Neural cell (in vitro differentiated cells): Measurements from ENCODE around the gene CLEC14A. TPM values are rescaled to one million over a fixed set of nuclear protein-coding genes. Genes with fewer than 3 reads are reported as not detected.

ENCODE experiments used
- H2AFZ ChIP-seq: fragments of 200-600, 300-800 bp; sonication (generic), shearing (Covaris generic); 2 replicates; pipeline ENCODE4 v1.6.0; 2014; ENCODE audit warnings: low read depth, mild to moderate bottlenecking, antibody characterized with exemption, low read length, moderate library complexity
- H3F3A ChIP-seq: fragments of 200-600 bp; shearing (Covaris generic); 2 replicates; pipeline ENCODE4 v1.6.1; 2016; ENCODE audit warnings: mild to moderate bottlenecking, moderate library complexity, mixed read lengths, antibody characterized with exemption, low read length; ENCODE audit not compliant: insufficient read depth, poor library complexity, severe bottlenecking
- H3K27ac ChIP-seq: fragments of 200-600, 300-800 bp; sonication (generic), shearing (Covaris generic); 2 replicates; pipeline ENCODE4 v1.5.1; 2014; ENCODE audit warnings: mild to moderate bottlenecking, low read length, moderate library complexity
- H3K27me3 ChIP-seq: fragments of 300-800, 200-600 bp; sonication (generic), shearing (Covaris generic); 2 replicates; pipeline ENCODE4 v1.6.0; 2014; ENCODE audit warnings: mild to moderate bottlenecking, low read depth, low read length, moderate library complexity; ENCODE audit not compliant: insufficient read depth
- H3K36me3 ChIP-seq: fragments of 300-800, 200-600 bp; sonication (generic), shearing (Covaris generic); 2 replicates; pipeline ENCODE4 v1.5.1; 2014; ENCODE audit warnings: mild to moderate bottlenecking, antibody characterized with exemption, low read length, moderate library complexity; ENCODE audit not compliant: insufficient read depth
- H3K4me2 ChIP-seq: fragments of 300-800, 200-600 bp; sonication (generic), shearing (Covaris generic); 2 replicates; pipeline ENCODE4 v1.6.0; 2014; ENCODE audit warnings: mild to moderate bottlenecking, low read length
- H3K4me3 ChIP-seq: fragments of 300-800, 200-600 bp; sonication (generic), shearing (Covaris generic); 2 replicates; pipeline ENCODE4 v1.5.1; 2014; ENCODE audit warnings: mild to moderate bottlenecking, low read length, moderate library complexity
- H3K79me2 ChIP-seq: fragments of 200-600 bp; shearing (Covaris generic); replicated peaks from 2 replicates; pipeline ENCODE4 v1.6.0; 2014; ENCODE audit warnings: mild to moderate bottlenecking, low read length, moderate library complexity; ENCODE audit not compliant: insufficient read depth
- H3K9ac ChIP-seq: fragments of 300-800, 200-600 bp; sonication (generic), shearing (Covaris generic); 2 replicates; pipeline ENCODE4 v1.6.1; 2016; ENCODE audit warnings: mild to moderate bottlenecking, low read length, mixed read lengths
- H3K9me2 ChIP-seq: fragments of 200-600 bp; shearing (Covaris generic); 2 replicates; pipeline ENCODE4 v1.6.1; 2016; ENCODE audit warnings: mild to moderate bottlenecking, low read length, mixed read lengths; ENCODE audit not compliant: insufficient read depth
- H3K9me3 ChIP-seq: fragments of 200-600, 300-800 bp; sonication (generic), shearing (Covaris generic); 2 replicates; pipeline ENCODE4 v1.6.1; 2016; ENCODE audit warnings: mild to moderate bottlenecking, mixed run types, low read length, moderate library complexity, mixed read lengths
- H4K20me1 ChIP-seq: fragments of 200-600 bp; shearing (Covaris generic); 2 replicates; pipeline ENCODE4 v1.6.1; 2016; ENCODE audit warnings: mild to moderate bottlenecking, mixed run types; ENCODE audit not compliant: insufficient read depth
- EP300 ChIP-seq: fragments of 450-650 bp; conservative IDR thresholded peaks from 2 replicates; pipeline ENCODE4 v1.6.1; 2014; ENCODE audit warnings: antibody characterized with exemption, mild to moderate bottlenecking, moderate library complexity; ENCODE audit not compliant: poor library complexity, severe bottlenecking
- EZH2 ChIP-seq: fragments of 200-600, 300-800 bp; shearing (Covaris generic), sonication (generic); IDR thresholded peaks from 2 replicates; pipeline ENCODE4 v1.6.1; 2014; ENCODE audit warnings: antibody characterized with exemption, low read length, borderline replicate concordance, mild to moderate bottlenecking; ENCODE audit not compliant: insufficient read depth, poor library complexity, severe bottlenecking
- MXI1 ChIP-seq: fragments of 450-650 bp; conservative IDR thresholded peaks from 2 replicates; pipeline ENCODE4 v1.6.1; 2014; ENCODE audit warnings: antibody characterized with exemption, mild to moderate bottlenecking; ENCODE audit not compliant: poor library complexity, severe bottlenecking
- POLR2AphosphoS5 ChIP-seq: IDR thresholded peaks from 2 replicates; pipeline ENCODE4 v1.6.1; 2012
- RAD21 ChIP-seq: fragments of 450-650 bp; conservative IDR thresholded peaks from 2 replicates; pipeline ENCODE4 v1.6.1; 2014; ENCODE audit warnings: antibody characterized with exemption, mild to moderate bottlenecking, moderate library complexity
- SMC3 ChIP-seq: fragments of 450-650 bp; conservative IDR thresholded peaks from 2 replicates; pipeline ENCODE4 v1.6.1; 2014; ENCODE audit warnings: antibody characterized with exemption, mild to moderate bottlenecking, moderate library complexity; ENCODE audit not compliant: poor library complexity
- TAF1 ChIP-seq: IDR thresholded peaks from 2 replicates; pipeline ENCODE4 v1.6.1; 2012; ENCODE audit warnings: low read depth
- polyA plus RNA-seq: library from polyadenylated mRNA; depleted of rRNA; stranded (reverse); fragments of >200 nt; gene quantifications from 2 replicates; pipeline ENCODE4 v1.2.3, GENCODE V29; 2014
- TF ChIP-seq, protein P1 (sequence below): IDR thresholded peaks from 2 replicates; pipeline ENCODE4 v1.6.1; 2012; ENCODE audit warnings: borderline replicate concordance
- TF ChIP-seq, protein P2 (sequence below): fragments of 450-650 bp; IDR thresholded peaks from 2 replicates; pipeline ENCODE4 v1.5.1; 2014; ENCODE audit warnings: antibody characterized with exemption, mild to moderate bottlenecking, moderate library complexity; ENCODE audit not compliant: poor library complexity, severe bottlenecking

CLEC14A gene
- polyA plus RNA-seq, 1 donor from 2014 or later, result 0.12 TPM

DNA sequence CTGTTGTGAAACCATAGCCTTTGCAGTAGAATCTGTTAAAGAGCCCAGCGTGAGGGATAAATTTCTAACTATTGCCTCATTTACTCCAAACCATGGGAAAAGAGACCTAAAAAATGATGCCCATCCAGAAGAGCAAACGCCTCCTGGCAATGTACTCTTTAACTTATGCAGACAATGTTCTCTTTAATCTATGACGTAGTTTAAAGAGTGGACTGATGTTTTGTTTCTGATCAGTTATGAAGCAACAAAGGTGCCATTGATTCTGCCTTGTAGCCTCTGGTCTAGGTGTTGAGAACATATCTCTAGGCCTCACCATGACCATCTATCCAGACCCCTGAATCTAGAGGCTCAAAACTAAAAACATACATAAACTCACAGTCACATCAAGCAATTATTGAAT lies 34.8 kb downstream of the CLEC14A start:
- no peak overlapping the region for H3K4me3 ChIP-seq

GRCh38 chr14:38217553-38217952 lies 38.3 kb downstream of the CLEC14A start:
- TF ChIP-seq, protein P1, sequence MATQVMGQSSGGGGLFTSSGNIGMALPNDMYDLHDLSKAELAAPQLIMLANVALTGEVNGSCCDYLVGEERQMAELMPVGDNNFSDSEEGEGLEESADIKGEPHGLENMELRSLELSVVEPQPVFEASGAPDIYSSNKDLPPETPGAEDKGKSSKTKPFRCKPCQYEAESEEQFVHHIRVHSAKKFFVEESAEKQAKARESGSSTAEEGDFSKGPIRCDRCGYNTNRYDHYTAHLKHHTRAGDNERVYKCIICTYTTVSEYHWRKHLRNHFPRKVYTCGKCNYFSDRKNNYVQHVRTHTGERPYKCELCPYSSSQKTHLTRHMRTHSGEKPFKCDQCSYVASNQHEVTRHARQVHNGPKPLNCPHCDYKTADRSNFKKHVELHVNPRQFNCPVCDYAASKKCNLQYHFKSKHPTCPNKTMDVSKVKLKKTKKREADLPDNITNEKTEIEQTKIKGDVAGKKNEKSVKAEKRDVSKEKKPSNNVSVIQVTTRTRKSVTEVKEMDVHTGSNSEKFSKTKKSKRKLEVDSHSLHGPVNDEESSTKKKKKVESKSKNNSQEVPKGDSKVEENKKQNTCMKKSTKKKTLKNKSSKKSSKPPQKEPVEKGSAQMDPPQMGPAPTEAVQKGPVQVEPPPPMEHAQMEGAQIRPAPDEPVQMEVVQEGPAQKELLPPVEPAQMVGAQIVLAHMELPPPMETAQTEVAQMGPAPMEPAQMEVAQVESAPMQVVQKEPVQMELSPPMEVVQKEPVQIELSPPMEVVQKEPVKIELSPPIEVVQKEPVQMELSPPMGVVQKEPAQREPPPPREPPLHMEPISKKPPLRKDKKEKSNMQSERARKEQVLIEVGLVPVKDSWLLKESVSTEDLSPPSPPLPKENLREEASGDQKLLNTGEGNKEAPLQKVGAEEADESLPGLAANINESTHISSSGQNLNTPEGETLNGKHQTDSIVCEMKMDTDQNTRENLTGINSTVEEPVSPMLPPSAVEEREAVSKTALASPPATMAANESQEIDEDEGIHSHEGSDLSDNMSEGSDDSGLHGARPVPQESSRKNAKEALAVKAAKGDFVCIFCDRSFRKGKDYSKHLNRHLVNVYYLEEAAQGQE, result no peak
- TF ChIP-seq RAD21, result no peak
- Histone ChIP-seq H3K4me2 (no peak overlapping the region), H4K20me1 (no peaks in the 10 kb centered on the region), H3K27me3 (peaks cover 1% of the 10 kb centered on the region), H3K27ac (no peak overlapping the region), H2AFZ (no peak overlapping the region), H3K79me2 (no peaks in the 10 kb centered on the region), H3K36me3 (no peaks in the 10 kb centered on the region), H3K9me3 (no peaks in the 10 kb centered on the region), H3K4me3 (no peak overlapping the region), H3F3A (no peaks in the 10 kb centered on the region), H3K9me2 (no peaks in the 10 kb centered on the region), H3K9ac (no peak overlapping the region)

More for the DNA sequence above, 34.8 kb downstream of the CLEC14A start:
- Histone ChIP-seq H3K36me3 (no peaks in the 10 kb centered on the region), H3F3A (no peaks in the 10 kb centered on the region), H3K9ac (no peak overlapping the region), H3K27me3 (no peaks in the 10 kb centered on the region), H3K9me2 (no peaks in the 10 kb centered on the region), H2AFZ (no peak overlapping the region), H3K4me2 (no peak overlapping the region), H3K9me3 (no peaks in the 10 kb centered on the region), H3K27ac (no peak overlapping the region), H3K79me2 (no peaks in the 10 kb centered on the region), H4K20me1 (no peaks in the 10 kb centered on the region)
- TF ChIP-seq RAD21 (no peak), TAF1 (no peak), POLR2AphosphoS5 (no peak), EZH2 (no peak), EP300 (no peak), MXI1 (no peak), SMC3 (no peak)
- TF ChIP-seq, protein P2, sequence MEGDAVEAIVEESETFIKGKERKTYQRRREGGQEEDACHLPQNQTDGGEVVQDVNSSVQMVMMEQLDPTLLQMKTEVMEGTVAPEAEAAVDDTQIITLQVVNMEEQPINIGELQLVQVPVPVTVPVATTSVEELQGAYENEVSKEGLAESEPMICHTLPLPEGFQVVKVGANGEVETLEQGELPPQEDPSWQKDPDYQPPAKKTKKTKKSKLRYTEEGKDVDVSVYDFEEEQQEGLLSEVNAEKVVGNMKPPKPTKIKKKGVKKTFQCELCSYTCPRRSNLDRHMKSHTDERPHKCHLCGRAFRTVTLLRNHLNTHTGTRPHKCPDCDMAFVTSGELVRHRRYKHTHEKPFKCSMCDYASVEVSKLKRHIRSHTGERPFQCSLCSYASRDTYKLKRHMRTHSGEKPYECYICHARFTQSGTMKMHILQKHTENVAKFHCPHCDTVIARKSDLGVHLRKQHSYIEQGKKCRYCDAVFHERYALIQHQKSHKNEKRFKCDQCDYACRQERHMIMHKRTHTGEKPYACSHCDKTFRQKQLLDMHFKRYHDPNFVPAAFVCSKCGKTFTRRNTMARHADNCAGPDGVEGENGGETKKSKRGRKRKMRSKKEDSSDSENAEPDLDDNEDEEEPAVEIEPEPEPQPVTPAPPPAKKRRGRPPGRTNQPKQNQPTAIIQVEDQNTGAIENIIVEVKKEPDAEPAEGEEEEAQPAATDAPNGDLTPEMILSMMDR, result no peak
- TF ChIP-seq, protein P1, result no peak
